Suprapubic skin (tissue), 3 donors: ENCODE data around the gene DAB2.

ENCODE experiments used
- POLR2A ChIP-seq, 2 donors: fragments of 450-650 bp; IDR thresholded peaks; one replicate each; pipeline ENCODE4 v1.6.1; 2017; ENCODE audit warnings: antibody characterized with exemption in 2 of 2, mild to moderate bottlenecking in 2 of 2, moderate library complexity in 2 of 2
- TF ChIP-seq, protein P1 (sequence below), 2 donors: fragments of 200-600 bp in 1 of 2; fragments of 450-650 bp in 1 of 2; sonication (generic) in 1 of 2; IDR thresholded peaks; one replicate each; pipeline ENCODE4 v1.5.1; 2016 to 2019; ENCODE audit warnings: antibody characterized with exemption in 2 of 2, mild to moderate bottlenecking in 1 of 2, moderate library complexity in 1 of 2

DNA sequence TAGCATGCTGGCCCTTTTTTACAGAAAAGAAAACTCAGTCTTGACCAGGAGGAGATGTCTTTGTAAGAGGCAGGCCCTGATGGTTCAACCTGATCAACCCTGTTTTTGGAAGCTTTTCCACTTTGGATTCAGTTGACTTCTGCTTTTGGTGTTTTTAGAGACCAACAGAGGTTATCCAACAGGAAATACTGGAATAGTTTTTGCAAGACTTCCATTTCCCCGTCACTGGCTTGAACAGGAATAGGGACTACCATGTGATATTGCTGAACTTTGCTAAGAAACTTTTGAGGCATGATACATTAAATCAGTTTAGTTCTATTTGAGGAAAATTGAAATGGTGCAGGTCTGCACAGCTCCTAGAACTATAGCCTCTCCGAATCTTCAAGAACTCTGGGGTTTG, 17.1 kb upstream of the DAB2 start:
- no peak for TF ChIP-seq POLR2A (IDR thresholded peaks at IDR 0.05)
- TF ChIP-seq, protein P1, sequence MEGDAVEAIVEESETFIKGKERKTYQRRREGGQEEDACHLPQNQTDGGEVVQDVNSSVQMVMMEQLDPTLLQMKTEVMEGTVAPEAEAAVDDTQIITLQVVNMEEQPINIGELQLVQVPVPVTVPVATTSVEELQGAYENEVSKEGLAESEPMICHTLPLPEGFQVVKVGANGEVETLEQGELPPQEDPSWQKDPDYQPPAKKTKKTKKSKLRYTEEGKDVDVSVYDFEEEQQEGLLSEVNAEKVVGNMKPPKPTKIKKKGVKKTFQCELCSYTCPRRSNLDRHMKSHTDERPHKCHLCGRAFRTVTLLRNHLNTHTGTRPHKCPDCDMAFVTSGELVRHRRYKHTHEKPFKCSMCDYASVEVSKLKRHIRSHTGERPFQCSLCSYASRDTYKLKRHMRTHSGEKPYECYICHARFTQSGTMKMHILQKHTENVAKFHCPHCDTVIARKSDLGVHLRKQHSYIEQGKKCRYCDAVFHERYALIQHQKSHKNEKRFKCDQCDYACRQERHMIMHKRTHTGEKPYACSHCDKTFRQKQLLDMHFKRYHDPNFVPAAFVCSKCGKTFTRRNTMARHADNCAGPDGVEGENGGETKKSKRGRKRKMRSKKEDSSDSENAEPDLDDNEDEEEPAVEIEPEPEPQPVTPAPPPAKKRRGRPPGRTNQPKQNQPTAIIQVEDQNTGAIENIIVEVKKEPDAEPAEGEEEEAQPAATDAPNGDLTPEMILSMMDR (IDR thresholded peaks at IDR 0.05), result no peak
